Activated naive CD8-positive, alpha-beta T cell treated with anti-CD3 and anti-CD28 coated beads for 36 hours (primary cell): ENCODE measurements around the gene CYSLTR2. TPM values are rescaled to one million over a fixed set of nuclear protein-coding genes. Genes with fewer than 3 reads are reported as not detected.

ENCODE experiments used
- DNase-seq: peaks from one replicate; pipeline ENCODE4 v3.0.0; 2021
- H3K27ac Mint-ChIP-seq: one replicate; pipeline ENCODE4 v1.8.0; 2022; ENCODE audit warnings: mild to moderate bottlenecking, moderate library complexity, mixed read lengths
- H3K27me3 Mint-ChIP-seq: one replicate; pipeline ENCODE4 v1.8.0; 2022; ENCODE audit warnings: mild to moderate bottlenecking, mixed read lengths
- H3K36me3 Mint-ChIP-seq: one replicate; pipeline ENCODE4 v1.8.0; 2021; ENCODE audit warnings: mild to moderate bottlenecking, mixed read lengths
- H3K4me1 Mint-ChIP-seq: one replicate; pipeline ENCODE4 v1.8.0; 2021; ENCODE audit warnings: mixed read lengths
- H3K4me3 Mint-ChIP-seq: one replicate; pipeline ENCODE4 v1.8.0; 2022; ENCODE audit warnings: mild to moderate bottlenecking, moderate library complexity, mixed read lengths
- H3K9me3 Mint-ChIP-seq: one replicate; pipeline ENCODE4 v1.8.0; 2022; ENCODE audit warnings: mixed read lengths
- total RNA-seq, 2 experiments: library from RNA; stranded (reverse); gene quantifications; one replicate each; pipeline ENCODE4 v1.2.3, GENCODE V29; 2021

The CYSLTR2 gene
- total RNA-seq, 2 experiments from 2014 or later: 2.1 to 2.8 TPM

DNA sequence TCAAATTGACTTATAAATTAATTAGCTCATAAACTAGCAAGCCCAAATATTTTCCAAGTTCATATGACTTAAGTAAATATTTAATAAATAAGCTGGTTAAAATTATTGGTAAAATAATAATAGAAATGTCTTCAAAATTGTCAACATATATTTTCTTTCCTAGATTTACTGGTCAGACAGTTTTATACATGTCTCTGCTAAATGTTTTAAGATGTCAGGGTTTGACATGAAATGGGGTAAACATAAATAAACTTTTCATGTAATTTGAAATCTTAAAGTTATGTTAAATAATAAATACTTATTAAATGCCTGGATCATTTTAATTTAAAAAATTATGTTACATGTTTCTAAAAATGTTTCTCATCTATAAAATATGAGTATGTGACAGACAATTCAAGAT lies 18.3 kb upstream of the CYSLTR2 start:
- Mint-ChIP-seq H3K36me3 (peaks cover 1% of the 10 kb centered on the region), H3K9me3 (peaks cover 10% of the 10 kb centered on the region), H3K27me3 (no peaks in the 10 kb centered on the region), H3K27ac (no peak overlapping the region), H3K4me3 (no peak overlapping the region), H3K4me1 (no peaks in the 10 kb centered on the region)
- no peak for DNase-seq

DNA sequence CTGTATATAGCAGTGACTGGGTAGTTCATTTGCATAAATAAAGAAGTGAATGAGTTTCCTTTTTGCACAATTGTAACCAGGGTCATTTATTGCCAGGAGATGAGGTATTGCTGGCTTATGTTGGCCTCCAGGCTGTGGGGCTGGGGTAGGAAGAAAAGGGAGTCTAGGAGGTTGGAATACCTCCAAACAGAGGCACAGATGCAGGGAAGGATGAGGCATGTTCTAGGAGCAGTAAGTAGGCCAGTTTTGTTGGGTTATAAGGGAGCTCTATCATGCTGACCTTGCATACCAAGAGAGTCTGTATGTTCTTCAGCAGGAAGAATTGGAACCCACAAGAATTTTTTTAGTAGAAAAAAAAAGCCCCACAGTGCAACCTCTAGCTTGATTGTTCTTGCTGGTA lies 17.2 kb upstream of the CYSLTR2 start:
- peaks cover 10% of the 10 kb centered on the region for H3K9me3 Mint-ChIP-seq
- H3K4me3 Mint-ChIP-seq: no peak overlapping the region
- H3K4me1 Mint-ChIP-seq: no peaks in the 10 kb centered on the region
- no peak overlapping the region for H3K27ac Mint-ChIP-seq
- DNase-seq: no peak
- peaks cover 1% of the 10 kb centered on the region for H3K36me3 Mint-ChIP-seq
- no peaks in the 10 kb centered on the region for H3K27me3 Mint-ChIP-seq

DNA sequence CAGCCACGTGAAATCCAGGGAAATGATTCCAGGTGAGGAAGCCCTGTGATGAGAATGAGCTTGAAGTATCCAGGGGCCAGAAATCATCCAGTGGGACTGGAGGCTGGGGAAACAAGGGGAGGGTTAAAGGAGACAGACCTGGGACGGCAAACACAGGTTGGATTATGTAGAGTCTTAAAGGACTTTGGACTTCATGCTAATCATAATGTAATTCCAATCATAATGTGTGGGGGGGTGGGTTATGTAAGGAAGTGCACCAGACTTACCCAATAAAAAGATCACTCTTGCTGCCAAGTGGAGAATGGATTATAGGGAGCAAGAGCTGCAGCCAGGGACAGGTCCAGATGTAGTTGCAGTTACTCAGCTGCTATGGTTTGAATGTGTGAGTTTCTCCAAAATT lies 16.1 kb upstream of the CYSLTR2 start:
- H3K4me3 Mint-ChIP-seq: no peak overlapping the region
- H3K27ac Mint-ChIP-seq: no peak overlapping the region
- DNase-seq: no peak
- no peaks in the 10 kb centered on the region for H3K27me3 Mint-ChIP-seq
- no peaks in the 10 kb centered on the region for H3K4me1 Mint-ChIP-seq
- H3K36me3 Mint-ChIP-seq: peaks cover 1% of the 10 kb centered on the region
- peaks cover 10% of the 10 kb centered on the region for H3K9me3 Mint-ChIP-seq

DNA sequence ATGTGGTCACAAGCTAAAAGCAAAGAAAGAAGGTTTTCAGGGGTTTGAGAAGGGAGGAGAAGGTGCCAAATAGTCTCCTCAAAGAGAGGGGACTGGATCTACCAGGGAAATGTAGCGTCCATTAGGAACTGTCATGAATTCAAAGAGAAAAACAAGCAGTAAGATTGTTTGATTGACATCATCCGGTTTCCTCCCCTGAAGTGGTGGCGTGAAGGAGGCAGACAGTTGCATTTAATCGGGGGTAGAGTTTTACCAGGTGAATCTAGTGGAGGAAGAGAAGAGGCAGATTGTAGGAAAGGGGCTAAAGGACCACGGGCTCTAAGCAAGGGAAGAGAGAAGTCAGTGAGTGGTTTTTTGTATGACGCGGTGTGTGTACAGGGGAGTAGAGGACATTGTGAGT lies 13.0 kb upstream of the CYSLTR2 start:
- Mint-ChIP-seq H3K4me1 (no peaks in the 10 kb centered on the region), H3K9me3 (peaks cover 6% of the 10 kb centered on the region), H3K36me3 (no peaks in the 10 kb centered on the region), H3K4me3 (no peak overlapping the region), H3K27me3 (no peaks in the 10 kb centered on the region), H3K27ac (no peak overlapping the region)
- no peak for DNase-seq

DNA sequence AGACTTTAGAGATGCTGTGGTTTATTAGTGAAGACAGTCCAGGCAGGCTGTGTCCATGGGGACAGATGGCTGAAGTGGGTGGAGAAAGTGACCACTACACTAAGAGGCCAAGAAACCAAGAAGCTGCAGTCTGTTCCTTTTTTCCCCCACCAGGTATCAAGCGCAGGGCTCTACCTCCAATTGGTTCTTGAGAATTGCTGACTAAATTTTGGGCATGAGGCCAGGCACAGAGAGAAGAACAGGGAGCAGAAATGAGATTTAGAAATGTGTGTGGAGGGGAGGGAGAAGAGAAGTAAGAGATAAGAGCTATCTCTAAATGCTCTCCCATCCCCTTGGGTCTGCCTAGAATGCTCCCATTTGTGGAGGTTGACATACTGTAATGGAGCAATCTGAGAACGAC lies 12.3 kb upstream of the CYSLTR2 start:
- peaks cover 2% of the 10 kb centered on the region for H3K9me3 Mint-ChIP-seq
- DNase-seq: no peak
- no peaks in the 10 kb centered on the region for H3K36me3 Mint-ChIP-seq
- H3K4me3 Mint-ChIP-seq: no peak overlapping the region
- H3K27me3 Mint-ChIP-seq: no peaks in the 10 kb centered on the region
- no peaks in the 10 kb centered on the region for H3K4me1 Mint-ChIP-seq
- H3K27ac Mint-ChIP-seq: no peak overlapping the region

DNA sequence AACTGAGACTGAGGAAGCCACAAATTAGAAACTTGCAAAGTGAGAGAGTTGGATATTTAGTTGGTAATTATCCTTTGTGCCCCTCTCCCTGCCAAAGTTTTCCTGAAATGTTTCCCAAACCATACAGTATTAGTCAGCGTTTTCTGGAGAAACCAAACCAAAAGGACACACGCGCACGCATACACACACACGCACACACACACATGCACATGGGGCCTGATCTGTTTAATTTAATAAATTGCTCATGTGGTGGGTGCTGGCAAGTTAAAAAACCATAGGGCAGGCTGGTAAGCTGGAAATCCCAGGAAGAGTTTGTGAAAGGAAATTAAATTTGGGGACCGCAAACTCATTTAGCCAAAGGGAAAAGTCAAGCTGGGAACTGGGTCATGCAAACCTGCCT lies 11.7 kb upstream of the CYSLTR2 start:
- no peak for DNase-seq
- Mint-ChIP-seq H3K27ac (no peak overlapping the region), H3K27me3 (no peaks in the 10 kb centered on the region), H3K9me3 (no peaks in the 10 kb centered on the region), H3K36me3 (no peaks in the 10 kb centered on the region), H3K4me3 (no peak overlapping the region), H3K4me1 (no peaks in the 10 kb centered on the region)

DNA sequence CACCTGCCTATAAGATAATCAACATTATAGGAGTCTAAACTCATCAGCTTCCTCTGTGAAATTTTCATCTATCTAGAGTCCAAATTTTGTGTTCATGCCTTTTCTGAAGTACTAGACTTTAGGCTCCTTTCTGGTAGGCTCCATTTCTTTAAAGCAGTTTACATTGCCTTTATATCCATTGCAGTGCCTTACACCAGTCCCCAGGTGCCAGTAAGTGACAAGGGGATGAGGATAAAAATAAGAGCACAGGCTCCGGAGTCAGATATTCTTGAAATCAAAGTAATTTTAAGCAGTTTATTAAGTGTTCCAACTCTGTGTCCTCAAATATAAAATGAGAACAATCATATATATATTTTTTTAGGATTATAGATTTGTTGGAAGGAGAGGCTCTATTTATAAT lies 10.6 kb upstream of the CYSLTR2 start:
- H3K4me3 Mint-ChIP-seq: no peak overlapping the region
- no peaks in the 10 kb centered on the region for H3K4me1 Mint-ChIP-seq
- H3K27ac Mint-ChIP-seq: no peak overlapping the region
- no peaks in the 10 kb centered on the region for H3K27me3 Mint-ChIP-seq
- H3K9me3 Mint-ChIP-seq: no peaks in the 10 kb centered on the region
- H3K36me3 Mint-ChIP-seq: no peaks in the 10 kb centered on the region
- DNase-seq: no peak

DNA sequence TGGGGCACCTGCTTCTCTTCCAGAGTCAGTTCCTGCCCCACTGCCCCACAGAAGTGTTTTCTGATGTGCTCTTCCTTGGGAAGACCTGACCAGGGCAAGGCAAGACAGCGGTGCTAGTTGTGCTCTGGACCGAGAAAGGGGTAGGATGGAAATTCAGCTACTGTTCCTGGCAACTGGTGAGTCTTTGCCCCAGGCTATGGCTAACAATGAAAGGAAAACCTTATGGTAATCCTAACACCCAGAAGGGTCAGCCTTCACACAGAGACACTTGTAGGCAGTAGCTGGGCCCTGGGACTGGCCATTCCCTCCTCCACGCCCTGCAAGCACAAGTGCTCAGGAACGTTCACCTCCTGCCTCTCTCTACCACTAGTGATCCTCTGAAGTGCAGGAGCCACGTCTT lies 9.6 kb upstream of the CYSLTR2 start:
- Mint-ChIP-seq H3K4me3 (no peak overlapping the region), H3K36me3 (no peaks in the 10 kb centered on the region), H3K27ac (no peak overlapping the region), H3K4me1 (no peaks in the 10 kb centered on the region), H3K27me3 (no peaks in the 10 kb centered on the region), H3K9me3 (no peaks in the 10 kb centered on the region)
- no peak for DNase-seq

DNA sequence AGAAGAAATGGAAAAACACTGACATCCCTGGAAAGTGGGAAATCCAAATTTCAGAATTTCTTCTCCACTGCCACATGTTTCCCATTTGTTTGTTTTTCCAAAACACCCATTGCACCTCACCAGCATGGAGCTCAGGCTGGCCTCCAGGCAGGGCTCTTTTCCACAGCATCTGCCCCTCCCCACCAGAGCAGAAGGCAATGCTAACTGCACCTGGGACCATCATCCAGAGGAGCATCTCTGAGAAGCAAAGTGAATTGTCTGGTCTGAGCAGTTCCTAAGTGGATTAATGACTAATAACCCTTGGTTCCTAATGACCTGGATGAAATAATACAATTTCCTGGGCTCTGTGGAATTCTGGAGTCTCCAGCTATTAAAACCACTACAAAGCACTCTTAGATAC lies 8.8 kb upstream of the CYSLTR2 start:
- DNase-seq: no peak
- no peaks in the 10 kb centered on the region for H3K9me3 Mint-ChIP-seq
- H3K27me3 Mint-ChIP-seq: no peaks in the 10 kb centered on the region
- H3K36me3 Mint-ChIP-seq: no peaks in the 10 kb centered on the region
- no peaks in the 10 kb centered on the region for H3K4me1 Mint-ChIP-seq
- H3K27ac Mint-ChIP-seq: no peak overlapping the region
- no peak overlapping the region for H3K4me3 Mint-ChIP-seq

DNA sequence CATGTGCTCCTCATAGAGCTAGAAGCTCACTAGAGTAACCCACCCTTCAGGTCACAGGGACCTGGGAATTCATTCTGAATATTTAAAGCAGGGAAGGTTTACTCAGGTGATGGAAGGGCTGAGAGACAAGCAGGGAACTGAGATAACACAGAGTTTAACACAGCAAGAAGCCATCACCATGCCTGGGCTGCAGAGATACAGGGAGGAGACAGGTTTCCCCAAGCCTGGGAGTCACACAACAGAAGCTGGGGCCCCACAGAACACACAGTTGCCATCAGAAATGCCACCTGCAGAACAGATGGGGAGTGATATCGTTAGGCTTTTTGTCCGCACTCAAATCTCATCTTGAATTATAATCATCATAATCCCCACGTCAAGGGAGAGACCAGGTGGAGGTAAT lies 7.9 kb upstream of the CYSLTR2 start:
- Mint-ChIP-seq H3K4me3 (no peak overlapping the region), H3K9me3 (no peaks in the 10 kb centered on the region), H3K27me3 (no peaks in the 10 kb centered on the region), H3K27ac (no peak overlapping the region), H3K4me1 (no peaks in the 10 kb centered on the region), H3K36me3 (no peaks in the 10 kb centered on the region)
- no peak for DNase-seq

DNA sequence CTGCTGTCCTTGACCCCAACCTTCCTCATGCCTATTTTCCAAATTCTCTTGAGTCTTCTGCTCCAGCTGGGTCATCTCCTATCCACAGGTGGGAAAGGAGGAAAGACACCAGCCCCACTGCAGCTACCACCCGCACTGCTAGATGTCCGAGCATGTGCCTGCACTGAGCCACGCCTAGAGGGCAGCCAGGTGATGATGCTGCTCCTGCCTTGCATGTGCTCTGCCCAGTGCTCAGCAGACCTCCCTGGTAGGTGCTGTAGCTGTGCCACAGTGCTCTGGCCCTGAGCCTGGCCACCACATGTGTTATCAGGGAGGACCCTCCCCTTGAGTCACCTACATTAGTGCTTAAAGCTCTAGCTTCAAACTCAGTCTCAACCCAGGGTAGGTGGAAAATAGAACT lies 6.9 kb upstream of the CYSLTR2 start:
- no peaks in the 10 kb centered on the region for H3K4me1 Mint-ChIP-seq
- no peak for DNase-seq
- H3K27ac Mint-ChIP-seq: no peak overlapping the region
- no peaks in the 10 kb centered on the region for H3K27me3 Mint-ChIP-seq
- no peak overlapping the region for H3K4me3 Mint-ChIP-seq
- H3K9me3 Mint-ChIP-seq: no peaks in the 10 kb centered on the region
- no peaks in the 10 kb centered on the region for H3K36me3 Mint-ChIP-seq

DNA sequence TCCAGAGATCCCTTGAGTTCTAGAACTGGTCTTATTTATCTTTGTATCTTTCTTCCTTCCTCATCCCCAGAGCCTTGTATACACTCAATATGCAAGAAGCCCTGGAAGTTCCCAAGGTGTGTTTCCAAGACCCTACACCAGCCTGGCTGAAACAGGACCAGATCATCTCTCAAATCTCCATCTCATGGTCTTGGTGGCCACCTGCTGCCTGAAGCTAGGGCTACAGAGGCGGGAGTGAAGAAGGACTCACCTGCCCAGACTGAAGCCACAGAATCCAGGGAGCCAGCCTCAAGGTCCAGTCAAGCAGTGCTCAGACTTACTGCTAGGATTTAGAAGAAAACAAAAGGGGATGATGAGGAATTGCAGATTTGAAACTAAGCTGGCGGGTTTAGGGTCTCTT lies 6.1 kb upstream of the CYSLTR2 start:
- H3K9me3 Mint-ChIP-seq: no peaks in the 10 kb centered on the region
- DNase-seq: no peak
- H3K4me1 Mint-ChIP-seq: no peaks in the 10 kb centered on the region
- H3K27me3 Mint-ChIP-seq: no peaks in the 10 kb centered on the region
- no peaks in the 10 kb centered on the region for H3K36me3 Mint-ChIP-seq
- no peak overlapping the region for H3K27ac Mint-ChIP-seq
- H3K4me3 Mint-ChIP-seq: no peak overlapping the region

DNA sequence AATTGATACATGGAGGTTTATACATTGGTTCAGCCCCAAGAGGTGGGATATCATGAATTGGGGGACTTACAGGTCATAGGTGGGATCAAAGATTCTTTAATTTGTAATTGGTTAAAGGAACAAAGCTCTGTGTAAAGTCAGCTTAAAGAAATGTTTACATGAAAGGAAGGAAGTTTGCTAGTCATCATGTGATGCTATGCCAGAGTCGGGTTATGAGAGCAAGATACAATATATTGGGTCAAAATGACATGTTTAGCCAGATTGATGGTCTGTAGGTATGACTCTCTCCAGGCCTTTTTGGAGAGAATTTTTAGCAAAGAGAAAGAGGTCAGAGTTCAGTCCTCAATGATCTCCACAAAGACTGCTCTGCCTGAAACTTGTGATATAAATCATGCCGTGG lies 5.3 kb upstream of the CYSLTR2 start:
- no peak overlapping the region for H3K27ac Mint-ChIP-seq
- no peaks in the 10 kb centered on the region for H3K36me3 Mint-ChIP-seq
- H3K27me3 Mint-ChIP-seq: no peaks in the 10 kb centered on the region
- H3K4me3 Mint-ChIP-seq: no peak overlapping the region
- peaks cover 7% of the 10 kb centered on the region for H3K4me1 Mint-ChIP-seq
- no peak for DNase-seq
- no peaks in the 10 kb centered on the region for H3K9me3 Mint-ChIP-seq

DNA sequence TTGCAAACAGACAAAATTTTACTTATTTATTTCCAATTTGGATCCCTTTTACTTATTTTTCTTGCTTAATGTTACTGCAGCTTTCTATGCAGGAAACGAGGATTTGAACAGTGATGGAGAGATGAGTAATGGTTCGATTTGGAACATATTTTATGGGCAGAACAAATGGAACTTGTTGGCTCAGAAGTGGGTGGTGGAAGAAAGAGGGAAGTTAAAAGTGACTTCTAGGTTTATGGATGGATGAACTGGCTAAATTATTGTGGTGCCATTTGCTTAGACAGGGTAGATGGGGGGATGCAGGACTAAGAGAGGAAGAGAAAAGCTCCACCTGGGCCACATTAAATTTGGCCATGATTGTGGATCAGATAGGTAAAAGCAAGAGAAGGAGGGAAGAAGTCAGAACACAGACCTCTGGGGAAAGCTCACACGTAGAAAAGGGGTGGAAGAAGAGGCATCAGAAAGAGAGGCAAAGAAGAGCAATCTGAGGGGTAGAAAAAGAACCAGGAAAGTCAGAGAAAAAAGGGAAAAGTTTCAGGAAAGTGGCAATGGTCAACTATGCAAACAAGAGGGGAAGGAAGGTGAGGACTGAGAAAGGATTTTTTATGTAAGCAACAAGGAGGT lies 768 bp upstream of the CYSLTR2 start:
- Mint-ChIP-seq H3K9me3 (no peaks in the 10 kb centered on the region), H3K36me3 (no peaks in the 10 kb centered on the region), H3K4me1 (peaks cover 23% of the 10 kb centered on the region), H3K4me3 (peak overlapping the region; percentile 79), H3K27ac (peak overlapping the region; percentile 77), H3K27me3 (no peaks in the 10 kb centered on the region)
- DNase-seq: no peak

DNA sequence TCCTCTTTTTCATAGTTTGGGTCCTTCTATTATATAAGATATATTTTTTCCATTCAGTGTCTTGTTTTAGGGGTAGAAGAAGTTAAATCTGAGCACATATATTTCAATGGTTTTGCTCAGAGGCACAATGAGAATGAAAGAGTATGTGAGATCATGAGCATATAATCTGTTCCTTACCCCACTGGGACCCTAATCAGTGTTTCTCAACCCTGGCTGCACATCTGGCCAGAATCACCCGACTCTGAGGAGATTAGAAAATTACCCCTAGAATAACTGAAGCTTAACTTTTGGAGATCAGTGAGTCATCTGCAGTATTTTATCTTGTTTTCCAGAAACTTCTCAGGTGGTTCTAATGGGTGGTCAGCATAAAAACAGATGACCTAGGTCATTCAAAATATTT lies 782 bp downstream of the CYSLTR2 start:
- H3K4me1 Mint-ChIP-seq: peaks cover 27% of the 10 kb centered on the region
- H3K9me3 Mint-ChIP-seq: no peaks in the 10 kb centered on the region
- H3K36me3 Mint-ChIP-seq: no peaks in the 10 kb centered on the region
- H3K4me3 Mint-ChIP-seq: peak overlapping the region; percentile 79
- H3K27ac Mint-ChIP-seq: no peak overlapping the region
- no peak for DNase-seq
- no peaks in the 10 kb centered on the region for H3K27me3 Mint-ChIP-seq

DNA sequence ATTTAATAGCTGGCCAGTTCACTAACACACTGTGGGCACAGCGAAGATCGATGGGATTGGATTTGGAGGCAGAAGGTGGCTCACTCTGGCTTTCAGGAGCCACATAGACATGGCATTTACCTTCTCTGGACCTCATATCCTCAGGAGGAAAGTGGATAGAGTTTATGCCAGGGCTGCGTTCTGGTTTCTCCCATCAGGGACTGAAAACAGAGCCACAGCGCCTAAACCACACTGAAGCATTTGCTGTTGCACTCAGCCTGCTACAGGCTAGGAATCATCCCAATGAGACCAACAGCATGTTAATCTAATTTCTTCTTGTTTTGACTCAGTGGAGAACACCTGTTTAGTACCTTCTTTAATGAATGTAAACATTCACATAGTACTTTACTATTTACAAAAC lies 1.6 kb downstream of the CYSLTR2 start:
- Mint-ChIP-seq H3K27me3 (no peaks in the 10 kb centered on the region), H3K27ac (no peak overlapping the region), H3K9me3 (no peaks in the 10 kb centered on the region), H3K4me3 (no peak overlapping the region), H3K36me3 (no peaks in the 10 kb centered on the region), H3K4me1 (peaks cover 34% of the 10 kb centered on the region)
- no peak for DNase-seq

DNA sequence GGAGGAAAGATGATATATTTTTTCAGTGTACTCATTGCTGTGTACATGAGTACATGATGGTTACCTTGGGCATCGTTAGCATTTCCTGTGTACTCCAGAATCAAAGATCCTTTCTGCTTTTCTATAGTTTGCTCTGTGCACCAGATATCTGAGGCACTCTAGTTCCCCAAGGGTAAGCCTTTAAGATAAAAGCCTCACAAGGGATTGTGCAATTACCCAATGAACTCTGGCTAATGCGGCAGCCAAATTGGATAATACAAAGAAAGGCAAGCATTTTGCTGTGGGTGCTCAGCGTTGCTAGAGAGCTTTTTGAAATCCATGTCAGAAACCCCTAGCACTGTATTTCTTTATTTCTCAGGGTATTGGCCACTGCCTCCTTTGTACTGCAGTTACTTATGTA lies 2.9 kb downstream of the CYSLTR2 start:
- no peaks in the 10 kb centered on the region for H3K9me3 Mint-ChIP-seq
- DNase-seq: no peak
- H3K4me1 Mint-ChIP-seq: peaks cover 38% of the 10 kb centered on the region
- H3K27me3 Mint-ChIP-seq: no peaks in the 10 kb centered on the region
- no peaks in the 10 kb centered on the region for H3K36me3 Mint-ChIP-seq
- no peak overlapping the region for H3K4me3 Mint-ChIP-seq
- H3K27ac Mint-ChIP-seq: no peak overlapping the region
